Measurements from ENCODE around the gene PCBP1.

GRCh38 chr2:70118798-70119454, 31.6 kb downstream of the PCBP1 start:
- TF ChIP-seq CTCF (IDR thresholded peaks at IDR 0.05; ENCODE audit: insufficient read depth, low read length) (no peak), SPI1 (IDR thresholded peaks at IDR 0.05; ENCODE audit: borderline replicate concordance, low read depth) (no peak), GABPA (IDR thresholded peaks at IDR 0.05; ENCODE audit: low read depth) (no peak), POLR2AphosphoS5 (IDR thresholded peaks at IDR 0.05; ENCODE audit: low read depth) (no peak)
